NCI-H345 treated with DMSO at 0.1 percent for 48 hours (cell line): Measurements from ENCODE around the gene TFB1M.
A peak's percentile ranks its signal among the peaks of the same experiment; 100 is the strongest.
"Not testable (repeated sequence)": the region's sequence is repeated elsewhere in the genome, so short reads cannot be mapped to it uniquely, and the experiment has no call there.

Experiments used
- DNase-seq: peaks from one replicate; lab custom pipeline; 2025; ENCODE audit not compliant: unreplicated experiment; lab: John Stamatoyannopoulos, UW

Gene TFB1M

DNA sequence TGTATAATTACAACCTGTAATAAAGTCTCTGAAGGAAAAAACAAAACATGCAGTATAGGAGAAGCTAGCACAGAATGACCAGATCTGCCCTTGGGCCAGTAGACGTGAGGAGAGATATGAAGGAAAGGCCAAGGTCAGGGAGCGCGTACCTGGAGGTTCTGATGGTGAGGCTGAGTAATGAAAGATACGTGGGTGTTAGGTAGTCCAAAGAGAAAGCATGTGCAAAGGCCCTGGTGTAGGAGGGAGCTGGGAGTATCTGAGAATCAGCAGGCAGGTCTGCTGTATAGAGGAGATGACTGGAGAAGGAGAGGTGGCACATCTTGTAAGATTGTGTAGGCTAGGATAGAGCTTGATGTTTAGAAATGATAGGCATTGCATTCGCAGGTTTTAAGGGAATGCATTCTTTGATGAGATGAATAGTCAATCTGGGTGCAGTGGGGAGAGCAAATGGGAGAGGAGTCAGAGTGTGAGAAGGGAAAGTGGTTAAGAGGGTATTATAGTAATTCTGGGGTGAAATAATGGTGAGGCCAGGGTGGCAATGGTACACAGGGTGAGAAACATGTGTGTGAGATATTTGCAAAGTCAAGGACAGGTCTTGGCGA, 15.9 kb upstream of the TFB1M start:
- no peak for DNase-seq

DNA sequence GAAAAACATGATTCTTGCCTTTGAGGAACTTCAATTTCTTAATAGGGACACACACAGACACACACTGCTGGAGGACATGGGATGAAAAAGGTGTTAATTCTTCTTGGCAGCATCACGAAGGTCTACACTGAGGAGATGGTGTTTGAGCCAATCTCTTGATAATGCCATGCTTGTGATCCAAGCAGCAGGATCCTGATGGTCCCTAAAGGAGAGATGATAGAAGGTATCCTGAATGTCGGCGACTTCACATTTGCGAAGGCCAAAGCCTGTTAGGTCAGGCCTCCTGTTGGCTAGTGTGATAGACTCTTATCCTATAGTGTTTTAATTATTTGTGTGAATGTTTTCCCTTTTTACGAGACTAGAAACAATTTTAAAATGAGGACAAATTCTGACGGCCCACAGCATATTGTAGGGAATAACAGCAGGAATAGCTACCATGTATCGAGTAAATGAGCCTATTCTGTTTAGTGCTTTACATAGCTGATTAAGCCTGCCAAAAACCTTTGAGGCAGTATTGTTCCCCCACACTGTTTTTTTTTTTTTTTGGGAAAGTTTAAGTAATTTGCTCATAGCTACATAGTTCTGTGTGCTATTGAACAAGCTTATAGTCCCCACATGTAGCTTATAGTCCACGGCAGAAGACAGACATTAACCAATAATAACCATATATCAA, 15.3 kb upstream of the TFB1M start:
- no peak for DNase-seq

DNA sequence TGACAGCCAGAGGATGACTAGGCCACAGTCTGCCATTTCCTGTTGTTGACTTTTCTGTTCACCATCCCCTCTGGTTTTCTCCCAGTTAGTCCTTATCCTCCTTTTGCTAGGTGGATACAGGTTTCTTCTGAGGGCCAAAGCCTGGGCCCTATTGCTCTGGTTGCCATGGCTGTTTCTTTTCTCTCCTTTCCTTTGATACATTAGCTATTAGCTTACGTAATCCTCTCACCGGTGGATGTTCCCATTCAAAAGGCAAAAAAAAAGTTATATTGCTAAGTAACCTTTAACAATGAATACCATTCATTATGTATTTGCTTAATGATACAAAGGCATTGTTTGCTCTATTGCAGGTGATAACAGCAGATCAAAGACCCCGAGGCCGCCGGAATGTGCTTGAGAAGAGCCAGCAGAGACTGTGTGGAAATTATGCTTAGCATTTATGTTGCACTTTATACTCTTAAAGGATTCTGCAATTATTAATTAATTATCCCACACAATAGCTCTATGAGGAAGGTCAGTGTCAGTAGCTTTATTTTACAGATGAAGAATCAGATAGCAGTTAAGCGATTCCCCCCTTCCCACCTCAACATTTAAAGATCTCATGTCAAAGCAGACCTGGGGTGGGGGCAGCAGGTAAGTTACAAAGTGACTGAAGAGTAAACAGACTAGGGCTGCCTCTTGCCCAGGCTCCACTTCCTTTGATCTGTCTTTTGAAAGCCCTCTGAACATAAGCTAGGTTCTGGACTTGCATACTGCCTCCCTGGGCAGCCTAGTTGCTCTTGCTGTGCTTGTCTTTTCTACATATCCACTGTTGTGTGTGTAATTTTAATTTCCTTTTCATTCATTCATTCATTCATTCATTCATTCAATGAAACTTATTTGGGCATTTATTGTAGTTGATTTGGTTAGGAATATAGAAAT, 14.5 kb upstream of the TFB1M start:
- DNase-seq = peak; percentile 79

DNA sequence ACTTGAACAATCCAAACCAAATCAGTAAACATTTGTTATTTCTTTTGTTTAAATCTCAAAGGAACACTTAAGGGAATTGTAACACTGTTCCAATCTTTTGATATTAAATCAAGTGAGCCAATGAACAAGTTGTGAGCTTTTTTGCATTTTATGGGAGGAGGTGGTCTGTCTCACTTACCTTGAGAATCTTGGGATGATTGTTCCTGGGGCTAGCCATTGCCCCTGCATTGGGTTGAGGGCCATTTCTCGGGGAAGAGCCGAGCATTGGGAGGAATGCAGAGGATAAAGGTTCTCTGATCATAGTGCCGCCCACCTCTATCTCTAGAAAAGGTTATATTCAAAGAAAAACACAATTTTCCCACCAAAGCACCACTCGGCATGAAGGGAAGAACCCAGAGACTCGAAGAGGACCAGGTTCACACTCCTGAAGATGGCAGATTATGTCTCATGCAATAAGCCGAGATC, 13.8 kb upstream of the TFB1M start:
- DNase-seq = no peak

DNA sequence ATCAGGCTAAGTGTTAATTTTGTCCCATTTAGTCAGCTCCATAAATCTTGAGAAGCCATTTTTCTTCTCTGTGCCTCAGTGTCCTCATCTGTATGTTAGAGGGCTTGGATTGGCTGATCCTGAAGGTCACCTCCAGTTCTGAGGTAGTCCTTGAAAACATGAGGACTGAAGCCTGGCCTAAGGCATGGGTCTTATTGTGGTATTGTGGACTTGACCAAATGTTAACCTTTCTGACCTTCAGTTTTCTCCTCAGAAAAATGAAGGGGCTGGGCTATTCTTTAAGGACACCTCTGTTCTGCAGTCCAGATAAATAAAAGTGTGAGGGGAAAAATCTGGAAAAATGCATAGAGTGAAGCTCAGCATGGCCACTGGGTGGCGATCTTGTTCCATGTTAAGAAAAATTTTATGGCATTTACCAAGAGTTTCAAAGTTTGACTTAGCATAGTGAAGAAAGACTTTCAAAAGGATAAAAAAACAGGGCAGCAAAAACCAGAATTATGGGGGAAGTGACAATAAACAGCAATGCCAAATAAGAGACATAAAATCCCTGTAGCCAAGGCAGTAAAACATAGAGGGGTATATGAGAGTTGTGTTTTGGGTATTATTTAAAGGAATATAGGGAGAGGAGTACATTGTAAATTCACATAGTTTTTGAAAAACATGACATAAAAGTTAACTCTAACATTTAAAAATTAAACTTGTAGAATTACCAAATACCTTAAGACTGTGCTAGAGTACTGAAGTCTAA, 13.2 kb upstream of the TFB1M start:
- DNase-seq = peak; percentile 74

DNA sequence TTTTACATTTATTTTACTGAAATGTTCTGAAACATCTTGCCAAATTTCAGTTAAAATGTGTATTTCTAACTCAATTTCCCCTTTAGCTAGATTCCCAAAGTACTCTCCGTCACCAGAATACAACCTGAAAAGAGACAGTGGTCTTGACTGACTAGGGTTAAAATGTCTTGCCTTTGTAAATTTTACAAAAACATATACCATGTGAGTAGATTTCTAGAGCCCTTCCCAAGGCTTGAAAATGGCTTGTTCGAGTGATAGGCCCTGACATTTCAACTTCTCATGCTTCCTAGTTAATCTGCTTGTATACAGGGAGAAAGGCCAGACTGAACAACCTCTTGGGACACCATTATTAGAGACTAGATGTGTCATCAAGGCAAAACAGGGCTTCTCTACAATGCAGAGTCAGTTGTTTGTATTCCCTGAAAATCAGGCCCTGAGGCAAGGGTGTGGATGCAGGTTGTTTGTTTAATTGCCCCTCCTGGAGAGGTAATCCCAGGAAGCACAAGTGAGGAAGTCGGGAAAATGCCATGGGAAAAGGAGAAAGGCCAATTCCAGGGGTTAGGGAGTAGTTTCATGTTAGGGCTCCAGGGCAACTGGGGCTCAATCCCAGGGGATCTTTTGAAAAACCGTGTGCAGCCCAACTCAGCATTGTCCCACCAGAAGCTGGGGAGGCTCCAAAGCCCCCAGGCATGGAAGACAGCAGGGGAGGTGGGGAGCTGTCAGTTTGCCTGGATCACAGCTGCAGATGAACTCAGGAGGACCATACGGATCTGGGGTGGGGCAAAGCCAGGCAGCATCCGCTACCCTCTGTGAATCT, 11.6 kb upstream of the TFB1M start:
- no peak for DNase-seq

DNA sequence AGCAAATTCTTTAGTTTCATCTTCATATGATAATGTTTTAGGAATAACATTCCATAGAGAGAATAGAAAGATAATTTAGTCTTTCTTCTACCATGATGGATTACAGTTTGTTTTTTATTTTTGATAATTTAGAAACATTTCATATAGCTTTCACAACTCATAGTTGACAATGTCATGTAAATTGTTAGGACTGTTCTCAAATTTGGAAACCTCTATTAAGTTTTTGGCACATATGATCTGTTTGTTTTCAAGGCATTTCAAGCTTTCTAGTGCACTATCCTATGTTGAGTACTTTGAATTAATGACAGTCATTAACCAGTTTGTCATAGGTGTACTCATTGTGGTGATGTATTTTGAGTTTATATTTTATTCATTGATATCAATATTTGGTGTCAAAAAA, 10.7 kb upstream of the TFB1M start:
- no peak for DNase-seq

DNA sequence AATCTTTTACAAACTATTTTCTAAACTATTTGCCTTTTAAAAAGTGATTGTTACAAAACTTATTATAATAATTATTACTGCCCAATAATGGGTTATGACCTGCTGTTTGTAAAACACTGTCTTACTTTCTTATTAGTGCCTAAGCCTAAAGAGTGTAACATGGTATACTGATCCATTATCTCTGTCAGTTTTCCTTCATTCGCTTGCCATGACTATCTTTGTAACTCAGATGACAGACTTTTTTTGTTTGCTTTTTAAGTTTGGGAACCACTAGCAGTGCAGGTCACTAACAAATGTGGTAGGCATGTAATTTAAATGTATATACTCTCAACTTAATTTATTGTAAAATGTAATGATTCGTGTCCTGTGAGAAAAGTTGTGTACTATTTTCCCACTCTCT, 9.9 kb upstream of the TFB1M start:
- DNase-seq = no peak

DNA sequence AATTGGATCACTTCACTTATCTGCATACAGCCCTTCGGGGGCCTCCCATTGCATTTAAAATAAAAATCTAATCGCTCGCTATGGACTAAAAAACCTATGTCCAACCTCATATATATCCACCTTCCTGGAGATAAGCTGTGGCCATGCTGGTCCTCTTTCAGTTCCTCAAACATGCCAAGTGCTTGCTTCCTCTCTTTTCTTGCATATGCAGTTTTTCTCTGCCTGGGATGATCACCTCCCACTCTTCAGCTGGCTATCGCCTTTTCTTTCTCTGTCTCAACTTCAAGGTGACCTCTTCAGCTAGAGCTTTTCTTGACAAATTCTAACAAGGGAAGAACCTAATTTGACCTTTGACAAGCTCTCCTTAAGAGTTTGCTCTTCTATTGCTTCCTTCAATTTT, 5.6 kb upstream of the TFB1M start:
- DNase-seq = no peak

DNA sequence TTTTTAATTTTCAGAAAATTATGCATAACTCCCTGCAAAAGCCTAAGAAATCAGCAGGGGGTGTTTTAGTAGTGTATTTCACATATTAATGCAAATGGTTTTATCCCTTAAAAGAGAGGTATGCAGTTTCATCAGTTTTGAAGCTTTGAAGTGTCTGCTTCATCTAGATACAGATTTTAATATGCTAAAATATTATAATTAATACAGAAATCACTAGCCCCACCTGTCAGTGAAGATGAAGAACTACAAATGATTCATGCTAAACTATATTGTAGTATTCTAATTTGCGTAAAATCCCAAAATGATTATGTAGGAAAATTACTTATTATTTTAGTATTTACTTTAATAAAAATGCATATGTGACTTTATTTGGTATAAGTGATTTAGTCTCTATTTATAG, 2.9 kb upstream of the TFB1M start:
- DNase-seq = no peak

DNA sequence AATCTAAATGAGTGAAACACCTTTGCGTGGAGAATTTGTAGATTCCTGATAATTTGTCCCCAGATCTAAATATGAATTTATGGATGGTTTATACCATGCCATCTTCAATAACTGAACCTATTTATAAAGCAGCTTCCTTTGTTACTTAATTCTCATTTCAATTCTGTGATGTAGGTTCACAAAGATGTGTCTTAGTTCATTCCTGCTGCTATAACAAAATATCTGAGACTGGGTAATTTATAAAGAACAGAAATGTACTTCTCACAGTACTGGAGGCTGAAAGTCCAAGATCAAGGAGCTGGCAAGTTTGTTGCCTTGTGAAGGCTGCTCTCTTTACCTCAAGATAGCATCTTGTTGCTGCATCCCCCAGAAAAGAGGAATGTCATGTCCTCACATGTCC, 2.1 kb upstream of the TFB1M start:
- DNase-seq = no peak

DNA sequence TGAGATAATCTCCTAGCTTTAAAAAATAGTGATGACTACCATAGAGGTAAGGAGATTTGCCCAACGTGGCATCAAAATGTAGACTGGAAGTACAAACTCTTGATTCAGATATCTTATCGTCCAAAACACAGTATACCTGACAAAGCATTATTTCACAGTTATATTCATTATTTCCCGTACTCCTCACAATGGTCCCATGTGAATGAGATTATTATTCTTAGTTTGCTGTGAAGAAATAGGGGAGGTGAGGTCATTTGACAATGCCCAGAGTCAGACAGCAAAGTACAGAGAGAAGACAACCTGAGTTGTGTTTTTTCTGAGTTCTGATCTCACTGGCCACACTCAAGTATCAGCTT, 1.2 kb upstream of the TFB1M start:
- DNase-seq = no peak

DNA sequence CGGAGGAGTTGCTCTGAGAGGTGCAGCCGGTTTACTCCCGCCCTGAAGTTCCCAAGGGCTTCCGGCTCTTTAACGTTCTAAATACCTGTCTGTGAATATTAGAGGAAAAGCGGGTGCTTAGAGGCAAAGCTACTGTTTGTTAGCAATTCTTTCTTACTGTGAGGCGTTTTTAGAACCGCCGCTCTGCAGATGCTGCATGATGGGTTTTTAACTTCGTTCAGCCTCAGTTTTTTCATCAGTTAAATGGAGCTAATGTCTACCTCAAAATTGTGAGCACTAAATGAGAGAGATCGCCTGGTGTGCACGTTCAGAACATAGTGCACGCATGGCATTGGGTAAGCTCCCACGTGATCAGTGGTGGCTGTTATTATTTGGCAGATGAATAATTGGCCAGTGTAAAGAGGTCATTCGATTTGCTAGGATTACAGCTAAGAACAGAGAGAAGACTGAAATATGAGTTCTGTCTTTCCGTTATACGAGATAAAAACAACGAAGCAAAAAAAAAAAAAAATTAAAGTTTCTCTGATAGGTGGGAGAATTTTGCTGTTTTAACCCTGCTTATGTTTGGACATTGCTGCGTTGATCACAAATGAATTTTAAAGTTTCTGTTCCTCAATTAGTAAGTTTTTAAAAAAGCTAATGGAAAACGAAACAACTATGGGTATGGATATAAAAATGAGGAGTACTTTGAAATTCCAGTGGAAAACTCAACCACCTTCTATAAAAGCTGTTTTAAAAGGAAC, 660 bp upstream of the TFB1M start:
- peak; percentile 89 for DNase-seq

DNA sequence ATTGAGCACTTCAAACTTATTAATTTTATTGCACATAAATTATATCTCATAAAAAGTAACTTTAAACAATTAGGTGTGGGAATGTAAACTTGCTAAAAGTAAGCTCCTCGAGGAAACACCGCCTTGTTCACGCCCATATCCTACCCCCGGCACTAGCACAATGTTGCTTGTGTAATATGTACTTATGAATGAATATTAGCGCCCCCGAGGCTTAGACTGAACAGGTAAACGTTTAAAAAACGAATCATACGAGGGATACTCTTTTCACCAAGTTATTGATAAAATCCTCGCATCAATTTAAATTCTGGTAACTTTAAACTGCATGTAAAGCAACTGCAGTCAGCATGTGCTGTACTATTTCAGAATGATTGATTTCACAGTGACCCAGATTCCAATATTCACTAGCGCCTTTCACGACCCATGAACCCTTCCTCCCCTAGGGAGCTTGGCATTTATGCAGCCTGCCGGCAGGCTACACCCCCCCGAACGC, 637 bp downstream of the TFB1M start:
- no peak for DNase-seq

DNA sequence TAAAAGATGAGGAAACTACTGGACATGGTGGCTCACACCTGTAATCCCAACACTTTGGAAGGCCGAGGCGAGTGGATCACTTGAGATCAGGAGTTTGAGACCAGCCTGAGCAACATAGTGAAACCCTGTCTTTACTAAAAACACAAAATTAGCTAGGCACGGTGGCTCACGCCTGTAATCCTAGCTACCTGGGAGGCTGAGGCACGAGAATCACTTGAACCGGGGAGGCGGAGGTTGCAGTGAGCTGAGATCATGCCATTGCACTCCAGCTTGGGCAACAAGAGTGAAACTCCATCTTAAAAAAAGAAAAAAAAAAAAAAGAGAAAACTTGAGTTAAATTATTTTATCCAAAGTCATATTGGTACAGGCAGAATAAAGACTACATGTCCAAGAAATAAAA, 1.3 kb downstream of the TFB1M start:
- not testable (repeated sequence) for DNase-seq

DNA sequence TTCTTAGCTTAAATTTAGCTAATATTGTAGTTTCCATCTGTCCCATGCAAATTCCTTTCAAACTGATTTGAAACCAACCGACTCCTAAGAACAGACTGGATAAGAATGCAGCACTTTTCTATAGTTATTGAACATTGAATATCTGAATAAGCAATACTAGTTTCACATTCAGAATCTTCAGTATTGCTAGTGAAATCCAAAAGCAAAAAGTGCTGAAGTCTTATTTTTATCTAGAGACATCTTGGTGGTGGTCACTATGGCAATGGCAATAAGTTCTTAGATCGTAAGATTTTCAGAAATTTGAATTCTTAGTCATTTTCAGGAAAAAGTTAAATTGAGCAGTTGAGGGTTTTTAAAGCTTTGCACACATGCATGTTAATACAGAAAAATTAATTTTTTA, 2.7 kb downstream of the TFB1M start:
- no peak for DNase-seq

DNA sequence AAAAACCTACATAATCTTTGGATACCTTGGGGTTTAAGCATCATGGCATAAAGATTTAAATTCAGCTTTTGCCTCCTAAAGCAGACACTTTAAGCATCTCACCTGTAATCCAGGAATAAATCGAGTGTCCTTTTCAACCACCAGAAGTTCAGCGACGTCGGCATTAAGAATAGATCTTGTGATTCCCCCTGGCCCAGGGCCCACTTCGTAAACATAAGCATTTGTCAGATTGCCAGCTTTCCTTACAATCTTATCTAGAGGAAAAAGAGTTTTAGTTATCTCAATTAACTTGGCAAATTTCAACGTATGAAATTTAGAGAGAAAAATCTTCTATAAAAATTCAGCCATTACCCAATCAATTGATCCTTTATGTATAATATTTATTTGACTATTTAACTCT, 3.2 kb downstream of the TFB1M start:
- DNase-seq = peak; percentile 12

DNA sequence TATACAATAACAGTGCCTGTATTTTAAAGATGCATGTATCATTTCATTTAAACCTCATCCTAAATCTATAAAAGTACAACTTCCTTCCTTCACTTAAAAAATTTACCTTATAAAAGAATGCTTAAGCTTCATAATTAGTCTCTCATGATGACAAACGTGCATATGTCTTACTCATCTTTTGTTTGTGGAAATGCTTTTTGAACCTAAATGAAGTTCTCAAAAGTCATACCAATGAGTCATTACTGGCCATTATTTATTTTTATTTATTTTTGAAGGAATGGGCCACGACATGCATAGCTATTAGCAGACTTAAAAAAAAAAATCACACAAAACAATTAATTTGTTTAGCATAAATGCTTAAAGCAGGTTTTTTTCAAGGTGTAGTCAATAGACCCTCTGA, 3.7 kb downstream of the TFB1M start:
- DNase-seq = no peak

DNA sequence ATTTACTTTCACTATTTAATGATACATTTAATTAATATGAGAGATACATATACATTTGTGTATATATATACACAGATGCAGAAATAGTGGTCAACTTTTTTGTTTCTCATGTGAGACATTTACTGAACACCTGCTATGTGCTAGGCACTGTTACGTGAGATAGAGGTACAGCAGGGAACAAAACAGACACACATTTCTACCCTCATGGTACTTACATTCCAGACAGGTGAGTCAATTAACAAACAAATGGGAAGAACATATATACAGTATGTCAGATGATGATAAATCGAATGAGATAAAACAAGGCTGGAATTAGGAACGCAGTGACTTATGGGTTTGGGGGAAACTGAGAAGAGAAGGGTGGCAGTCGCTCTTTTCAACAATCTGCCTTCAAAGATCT, 5.1 kb downstream of the TFB1M start:
- no peak for DNase-seq

DNA sequence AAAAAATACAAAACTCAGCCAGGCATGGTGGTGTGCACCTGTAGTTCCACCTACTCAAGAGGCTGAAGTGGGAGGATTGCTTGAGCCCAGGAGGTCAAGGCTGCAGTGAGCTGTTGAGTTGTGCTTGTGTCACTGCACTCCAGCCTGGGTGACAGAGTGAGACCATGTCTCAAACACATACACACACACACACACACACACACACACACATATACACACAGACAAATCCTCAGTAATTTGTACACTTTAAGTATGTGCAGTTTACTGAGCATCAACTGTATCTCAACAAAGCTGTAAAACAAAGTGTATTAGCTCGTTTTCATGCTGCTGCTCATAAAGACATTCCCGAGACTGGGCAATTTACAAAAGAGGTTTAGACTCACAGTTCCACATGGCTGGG, 7.3 kb downstream of the TFB1M start:
- no peak for DNase-seq
